HEK293T (cell line): Measurements from ENCODE around the gene ANKS1B.

ENCODE experiments used
- CTCF ChIA-PET: fragments of 350-600 bp; formaldehyde crosslinking; extraction: SDS; loops from one replicate; lab custom pipeline; 2021; ENCODE audit warnings: antibody characterized with exemption, inconsistent platforms; lab: Yijun Ruan, JAX
- POLR2A ChIA-PET: fragments of 350-600 bp; formaldehyde crosslinking; extraction: SDS; loops from one replicate; lab custom pipeline; 2020; ENCODE audit warnings: antibody characterized with exemption, inconsistent platforms; lab: Yijun Ruan, JAX
- DNase-seq: peaks from one replicate; pipeline ENCODE4 v3.0.0; 2012; ENCODE audit warnings: mixed read lengths; ENCODE audit errors: extremely low spot score
- ARNT ChIP-seq: fragments of 450-650 bp; IDR thresholded peaks from 2 replicates; pipeline ENCODE4 v1.6.1; 2017; ENCODE audit warnings: mild to moderate bottlenecking
- BHLHE40 ChIP-seq: fragments of 450-650 bp; IDR thresholded peaks from 2 replicates; pipeline ENCODE4 v1.6.1; 2016; ENCODE audit warnings: mild to moderate bottlenecking, moderate library complexity, borderline replicate concordance
- CTBP1 ChIP-seq: fragments of 450-650 bp; IDR thresholded peaks from 2 replicates; pipeline ENCODE4 v1.6.1; 2016; ENCODE audit warnings: borderline replicate concordance
- ELF4 ChIP-seq: fragments of 450-650 bp; IDR thresholded peaks from 2 replicates; pipeline ENCODE4 v1.6.1; 2017; ENCODE audit warnings: antibody characterized with exemption
- FOXA1 ChIP-seq: fragments of 450-650 bp; IDR thresholded peaks from 2 replicates; pipeline ENCODE4 v1.6.1; 2016; ENCODE audit warnings: mild to moderate bottlenecking
- FOXK2 ChIP-seq: fragments of 450-650 bp; IDR thresholded peaks from 2 replicates; pipeline ENCODE4 v1.6.1; 2016; ENCODE audit warnings: mild to moderate bottlenecking
- FOXM1 ChIP-seq: fragments of 450-650 bp; IDR thresholded peaks from 2 replicates; pipeline ENCODE4 v1.6.1; 2017; ENCODE audit warnings: mild to moderate bottlenecking, borderline replicate concordance
- HDGF ChIP-seq: fragments of 450-650 bp; IDR thresholded peaks from 2 replicates; pipeline ENCODE4 v1.6.1; 2017; ENCODE audit warnings: antibody characterized with exemption, borderline replicate concordance
- L3MBTL2 ChIP-seq: fragments of 450-650 bp; conservative IDR thresholded peaks from 2 replicates; pipeline ENCODE4 v1.6.1; 2016; ENCODE audit warnings: mild to moderate bottlenecking
- LEF1 ChIP-seq: fragments of 450-650 bp; IDR thresholded peaks from 2 replicates; pipeline ENCODE4 v1.6.1; 2017; ENCODE audit warnings: mild to moderate bottlenecking, borderline replicate concordance
- NFRKB ChIP-seq: fragments of 450-650 bp; IDR thresholded peaks from 2 replicates; pipeline ENCODE4 v1.6.1; 2016; ENCODE audit warnings: mild to moderate bottlenecking, moderate library complexity
- SP1 ChIP-seq: fragments of 450-650 bp; IDR thresholded peaks from 2 replicates; pipeline ENCODE4 v1.6.1; 2017
- SUZ12 ChIP-seq: fragments of 450-650 bp; IDR thresholded peaks from 2 replicates; pipeline ENCODE4 v1.6.1; 2016; ENCODE audit warnings: mild to moderate bottlenecking
- TARDBP ChIP-seq: fragments of 450-650 bp; IDR thresholded peaks from 2 replicates; pipeline ENCODE4 v1.6.1; 2016
- ZNF384 ChIP-seq: fragments of 450-650 bp; IDR thresholded peaks from 2 replicates; pipeline ENCODE4 v1.6.1; 2016
- TF ChIP-seq, protein P1 (sequence below): fragments of 450-650 bp; IDR thresholded peaks from 2 replicates; pipeline ENCODE4 v1.6.1; 2016

The ANKS1B gene

DNA sequence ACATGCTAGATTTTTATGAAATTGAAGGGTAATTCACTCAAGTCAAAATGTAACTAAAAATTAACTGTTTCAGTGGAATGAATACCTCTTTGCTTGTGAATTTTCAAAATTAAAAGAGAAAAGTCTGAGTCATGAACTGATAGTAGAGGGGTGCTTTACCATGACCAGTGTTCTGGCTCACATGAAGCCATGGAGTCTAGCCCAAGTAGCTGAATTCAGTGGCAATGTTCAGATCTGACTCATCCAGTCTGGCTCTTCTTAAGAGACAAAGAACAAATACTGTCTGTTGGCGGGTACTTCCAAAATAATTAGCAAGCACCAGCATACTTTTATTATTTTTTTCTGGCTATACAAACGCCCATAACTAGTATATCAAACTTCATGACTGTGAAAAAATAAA is 703.5 kb downstream of the ANKS1B start:
- ChIA-PET POLR2A (no interaction called here), CTCF (no interaction called here)
- no peak for TF ChIP-seq FOXM1
- no peak for TF ChIP-seq HDGF
- TF ChIP-seq, protein P1, sequence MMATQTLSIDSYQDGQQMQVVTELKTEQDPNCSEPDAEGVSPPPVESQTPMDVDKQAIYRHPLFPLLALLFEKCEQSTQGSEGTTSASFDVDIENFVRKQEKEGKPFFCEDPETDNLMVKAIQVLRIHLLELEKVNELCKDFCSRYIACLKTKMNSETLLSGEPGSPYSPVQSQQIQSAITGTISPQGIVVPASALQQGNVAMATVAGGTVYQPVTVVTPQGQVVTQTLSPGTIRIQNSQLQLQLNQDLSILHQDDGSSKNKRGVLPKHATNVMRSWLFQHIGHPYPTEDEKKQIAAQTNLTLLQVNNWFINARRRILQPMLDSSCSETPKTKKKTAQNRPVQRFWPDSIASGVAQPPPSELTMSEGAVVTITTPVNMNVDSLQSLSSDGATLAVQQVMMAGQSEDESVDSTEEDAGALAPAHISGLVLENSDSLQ: no peak
- no peak for TF ChIP-seq SP1
- TF ChIP-seq BHLHE40: no peak
- TF ChIP-seq CTBP1: no peak
- no peak for TF ChIP-seq FOXA1
- no peak for TF ChIP-seq ELF4
- no peak for TF ChIP-seq ZNF384
- TF ChIP-seq FOXK2: no peak
- TF ChIP-seq TARDBP: no peak
- no peak for TF ChIP-seq L3MBTL2
- TF ChIP-seq SUZ12: no peak
- no peak for TF ChIP-seq ARNT
- no peak for TF ChIP-seq LEF1
- DNase-seq: no peak

GRCh38 chr12:99278899-99279298 is 705.8 kb downstream of the ANKS1B start:
- no peak for DNase-seq
- TF ChIP-seq FOXA1: no peak
- TF ChIP-seq ARNT: no peak
- no peak for TF ChIP-seq BHLHE40
- TF ChIP-seq TARDBP: no peak
- no peak for TF ChIP-seq LEF1
- no peak for TF ChIP-seq HDGF
- no peak for TF ChIP-seq ZNF384
- TF ChIP-seq SUZ12: no peak
- no peak for TF ChIP-seq CTBP1
- TF ChIP-seq, protein P1: no peak
- no peak for TF ChIP-seq FOXK2
- TF ChIP-seq FOXM1: no peak
- no peak for TF ChIP-seq NFRKB
- TF ChIP-seq L3MBTL2: no peak
- no peak for TF ChIP-seq SP1
- no peak for TF ChIP-seq ELF4
- ChIA-PET POLR2A (no interaction called here), CTCF (no interaction called here)

GRCh38 chr12:99277591-99278379 is 707.0 kb downstream of the ANKS1B start:
- DNase-seq: no peak
- TF ChIP-seq ARNT (no peak), BHLHE40 (no peak), LEF1 (no peak)

GRCh38 chr12:99271071-99271470 is 713.7 kb downstream of the ANKS1B start:
- POLR2A ChIA-PET: no interaction called here
- CTCF ChIA-PET: no interaction called here
- DNase-seq: no peak
- TF ChIP-seq, protein P1: no peak
- TF ChIP-seq ZNF384 (no peak), CTBP1 (no peak), ARNT (no peak), TARDBP (no peak), NFRKB (no peak), ELF4 (no peak), BHLHE40 (no peak), SUZ12 (no peak), LEF1 (no peak), HDGF (no peak), L3MBTL2 (no peak), SP1 (no peak), FOXA1 (no peak), FOXK2 (no peak)

More at GRCh38 chr12:99277591-99278379, 707.0 kb downstream of the ANKS1B start:
- POLR2A ChIA-PET: no interaction called here
- CTCF ChIA-PET: no interaction called here

- no peak for TF ChIP-seq L3MBTL2
- TF ChIP-seq, protein P1: no peak
- no peak for TF ChIP-seq SUZ12
- TF ChIP-seq HDGF: no peak
- TF ChIP-seq FOXA1: no peak
- no peak for TF ChIP-seq CTBP1
- TF ChIP-seq FOXK2: no peak
- no peak for TF ChIP-seq ARNT
- no peak for TF ChIP-seq LEF1
- no peak for TF ChIP-seq ELF4
- TF ChIP-seq BHLHE40: no peak
- TF ChIP-seq FOXM1: no peak
- TF ChIP-seq ZNF384: no peak
- no peak for TF ChIP-seq TARDBP
- no peak for TF ChIP-seq NFRKB
- no peak for TF ChIP-seq SP1
- ChIA-PET CTCF (no interaction called here), POLR2A (no interaction called here)
- no peak for DNase-seq
Observed at GRCh38 chr12:99267038-99267437, 717.7 kb downstream of the ANKS1B start.
